Skeletal muscle satellite cell (primary cell): Measurements from ENCODE around the gene MRPL16.

Experiments
- H3K27me3 ChIP-seq: 2 replicates; pipeline ENCODE4 v1.7.0; 2013; ENCODE audit warnings: low read length; ENCODE audit not compliant: control insufficient read depth, insufficient read depth
- H3K36me3 ChIP-seq: 2 replicates; pipeline ENCODE4 v1.7.0; 2013; ENCODE audit warnings: mild to moderate bottlenecking, control low read depth, low read length; ENCODE audit not compliant: insufficient read depth
- H3K4me1 ChIP-seq: 2 replicates; pipeline ENCODE4 v1.7.0; 2013; ENCODE audit warnings: low read length; ENCODE audit not compliant: control insufficient read depth, insufficient read depth
- H3K4me2 ChIP-seq: 2 replicates; pipeline ENCODE4 v1.7.0; 2013; ENCODE audit warnings: mild to moderate bottlenecking, low read length
- H3K4me3 ChIP-seq: 2 replicates; pipeline ENCODE4 v1.7.0; 2013; ENCODE audit warnings: low read length
- H3K9ac ChIP-seq: 2 replicates; pipeline ENCODE4 v1.7.0; 2013; ENCODE audit warnings: mild to moderate bottlenecking, low read depth, low read length, moderate library complexity
- H3K9me3 ChIP-seq: replicated peaks from 2 replicates; pipeline ENCODE4 v1.7.0; 2013; ENCODE audit warnings: mild to moderate bottlenecking, control low read depth, low read length

The MRPL16 gene

GRCh38 chr11:59810911-59811259 is 307 bp upstream of the MRPL16 start:
- Histone ChIP-seq H3K4me2 (peak overlapping the region; percentile 84), H3K9me3 (no peaks in the 10 kb centered on the region), H3K9ac (peak overlapping the region; percentile 92), H3K36me3 (peaks cover 15% of the 10 kb centered on the region), H3K4me3 (peak overlapping the region; percentile 95), H3K4me1 (peaks cover 5% of the 10 kb centered on the region), H3K27me3 (peaks cover 11% of the 10 kb centered on the region)

GRCh38 chr11:59807047-59807610 is 3.4 kb downstream of the MRPL16 start:
- Histone ChIP-seq H3K27me3 (no peaks in the 10 kb centered on the region), H3K4me1 (peaks cover 7% of the 10 kb centered on the region), H3K9ac (no peak overlapping the region), H3K4me3 (no peak overlapping the region), H3K4me2 (no peak overlapping the region), H3K9me3 (no peaks in the 10 kb centered on the region), H3K36me3 (peaks cover 43% of the 10 kb centered on the region)

DNA sequence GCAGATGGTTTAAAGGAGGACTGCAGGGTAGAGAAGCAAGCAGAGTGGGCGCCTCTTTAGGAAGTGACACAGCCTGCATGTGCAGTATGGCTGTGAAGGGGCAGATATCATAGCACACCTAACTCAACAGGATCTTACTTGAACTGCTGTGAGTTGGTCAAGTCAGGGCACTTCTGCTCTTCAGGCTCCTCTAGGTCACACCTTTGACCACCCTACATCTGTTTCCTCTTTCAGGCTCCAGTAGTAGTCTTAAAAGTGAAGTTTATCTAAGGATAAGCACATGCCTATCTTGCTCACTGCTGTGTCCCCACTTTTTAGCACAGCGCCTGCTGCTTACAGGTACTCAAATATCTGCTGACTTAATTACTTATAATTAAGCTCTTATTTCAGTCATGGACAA is 6.5 kb downstream of the MRPL16 start:
- H3K36me3 ChIP-seq: peaks cover 43% of the 10 kb centered on the region
- no peak overlapping the region for H3K4me2 ChIP-seq
- H3K4me3 ChIP-seq: no peak overlapping the region
- H3K9me3 ChIP-seq: no peaks in the 10 kb centered on the region
- peaks cover 8% of the 10 kb centered on the region for H3K4me1 ChIP-seq
- H3K27me3 ChIP-seq: no peaks in the 10 kb centered on the region
- H3K9ac ChIP-seq: no peak overlapping the region

GRCh38 chr11:59802639-59803176 is 7.9 kb downstream of the MRPL16 start:
- Histone ChIP-seq H3K9me3 (no peaks in the 10 kb centered on the region), H3K4me2 (no peak overlapping the region), H3K27me3 (no peaks in the 10 kb centered on the region), H3K36me3 (peaks cover 40% of the 10 kb centered on the region), H3K4me1 (peaks cover 8% of the 10 kb centered on the region), H3K4me3 (no peak overlapping the region), H3K9ac (no peak overlapping the region)

DNA sequence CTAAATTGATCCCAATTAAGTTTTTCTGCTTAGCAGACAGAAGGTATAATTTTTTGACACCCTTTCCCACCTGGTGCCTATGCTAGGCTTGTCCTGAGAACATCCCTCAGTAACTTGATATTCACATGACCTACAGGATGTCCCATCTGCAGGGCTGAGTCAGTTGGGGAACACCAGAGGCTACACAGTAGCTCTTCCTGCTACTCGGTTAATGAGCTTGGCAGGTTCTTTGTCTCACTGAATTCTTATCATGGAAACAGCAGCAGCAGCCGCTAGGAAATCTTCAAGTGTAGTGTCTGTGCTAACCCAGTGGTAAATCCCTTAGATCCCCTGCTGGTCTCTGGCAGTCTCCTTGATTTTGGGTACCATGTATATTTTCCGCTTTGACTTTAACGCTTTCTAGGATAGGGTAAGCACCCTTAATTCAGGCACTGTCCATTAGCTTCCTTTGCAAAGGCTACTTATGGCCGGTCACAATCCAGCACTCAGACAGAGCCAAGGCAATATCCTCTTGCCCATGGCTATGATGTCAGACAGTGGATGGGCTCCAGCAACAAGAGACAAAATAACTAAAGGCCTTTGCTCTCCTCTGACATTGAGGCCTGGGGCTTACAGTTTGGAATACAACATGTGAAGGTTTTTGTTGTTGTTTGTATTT is 8.5 kb downstream of the MRPL16 start:
- Histone ChIP-seq H3K36me3 (peaks cover 39% of the 10 kb centered on the region), H3K9me3 (no peaks in the 10 kb centered on the region), H3K27me3 (no peaks in the 10 kb centered on the region), H3K4me3 (no peak overlapping the region), H3K9ac (no peak overlapping the region), H3K4me2 (no peak overlapping the region), H3K4me1 (peaks cover 8% of the 10 kb centered on the region)

- Histone ChIP-seq H3K36me3 (peaks cover 31% of the 10 kb centered on the region), H3K9me3 (no peaks in the 10 kb centered on the region), H3K27me3 (no peaks in the 10 kb centered on the region)
Measured at GRCh38 chr11:59801160-59801706, 9.3 kb downstream of the MRPL16 start.

DNA sequence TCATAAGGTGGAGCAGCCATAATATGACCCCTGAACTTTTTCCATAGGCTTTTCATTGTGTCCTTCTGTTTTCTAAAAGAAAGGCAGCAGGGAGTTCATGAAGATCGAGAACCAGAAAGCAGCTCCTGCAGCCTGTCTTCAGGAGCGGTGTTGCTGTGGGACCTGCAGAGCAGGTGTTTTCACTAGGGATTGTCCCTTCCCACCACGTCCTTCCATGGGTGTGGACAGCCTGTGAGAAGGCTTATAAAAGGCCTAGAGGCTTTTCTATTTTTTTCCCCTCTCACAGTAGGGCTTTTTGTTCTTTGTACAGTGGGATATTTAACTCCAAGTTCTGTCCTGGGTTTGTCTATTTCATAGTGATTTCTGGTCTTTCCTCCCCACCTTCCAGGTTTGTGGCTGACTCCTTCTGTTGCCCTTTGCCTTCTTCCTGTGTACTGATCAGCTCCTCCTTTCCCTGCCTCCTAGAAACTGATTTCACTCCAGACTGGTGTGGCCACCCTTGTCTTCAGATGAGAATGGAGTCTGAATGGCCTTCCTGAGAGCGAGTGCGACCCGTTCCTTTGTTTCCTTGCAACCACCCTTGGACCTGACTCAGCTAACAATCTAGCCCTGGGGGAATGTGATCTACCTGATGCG is 10.1 kb downstream of the MRPL16 start:
- peaks cover 31% of the 10 kb centered on the region for H3K36me3 ChIP-seq
- H3K4me2 ChIP-seq: no peak overlapping the region
- no peaks in the 10 kb centered on the region for H3K27me3 ChIP-seq
- H3K4me1 ChIP-seq: peaks cover 8% of the 10 kb centered on the region
- H3K9me3 ChIP-seq: no peaks in the 10 kb centered on the region
- no peak overlapping the region for H3K9ac ChIP-seq
- H3K4me3 ChIP-seq: no peak overlapping the region

More at GRCh38 chr11:59801160-59801706, 9.3 kb downstream of the MRPL16 start:
- no peak overlapping the region for H3K4me2 ChIP-seq
- peaks cover 8% of the 10 kb centered on the region for H3K4me1 ChIP-seq
- H3K9ac ChIP-seq: no peak overlapping the region
- H3K4me3 ChIP-seq: no peak overlapping the region

- H3K27me3 ChIP-seq: no peaks in the 10 kb centered on the region
- H3K9ac ChIP-seq: no peak overlapping the region
- peaks cover 50% of the 10 kb centered on the region for H3K36me3 ChIP-seq
- no peaks in the 10 kb centered on the region for H3K9me3 ChIP-seq
- no peaks in the 10 kb centered on the region for H3K4me1 ChIP-seq
- no peak overlapping the region for H3K4me3 ChIP-seq
- H3K4me2 ChIP-seq: no peak overlapping the region
Measured at GRCh38 chr11:59794417-59794816, 16.2 kb downstream of the MRPL16 start.

DNA sequence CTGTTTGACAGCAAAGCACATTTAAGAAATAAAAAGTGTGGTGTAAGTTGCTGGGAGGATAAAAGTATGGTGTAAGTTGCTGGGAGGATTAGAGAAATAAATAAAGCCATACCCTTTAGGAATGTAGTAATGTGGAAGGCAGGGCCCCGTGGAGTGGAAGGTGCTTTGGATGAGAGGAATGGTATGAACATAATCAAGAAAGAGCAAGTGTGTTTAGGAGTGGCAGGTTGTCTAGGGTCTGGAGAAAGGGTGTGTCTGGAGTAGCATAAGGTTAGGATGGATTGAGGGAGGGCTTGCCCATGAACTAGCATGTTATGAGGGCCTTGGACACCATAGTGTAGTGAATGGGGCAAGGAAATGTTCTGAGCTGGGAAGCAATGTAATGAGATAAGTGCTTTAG is 18.1 kb downstream of the MRPL16 start:
- no peaks in the 10 kb centered on the region for H3K9me3 ChIP-seq
- H3K4me3 ChIP-seq: no peak overlapping the region
- no peak overlapping the region for H3K4me2 ChIP-seq
- peaks cover 9% of the 10 kb centered on the region for H3K4me1 ChIP-seq
- no peak overlapping the region for H3K9ac ChIP-seq
- no peaks in the 10 kb centered on the region for H3K27me3 ChIP-seq
- H3K36me3 ChIP-seq: peaks cover 58% of the 10 kb centered on the region

GRCh38 chr11:59791639-59792038 is 18.9 kb downstream of the MRPL16 start:
- no peaks in the 10 kb centered on the region for H3K27me3 ChIP-seq
- H3K4me3 ChIP-seq: no peak overlapping the region
- peaks cover 58% of the 10 kb centered on the region for H3K36me3 ChIP-seq
- H3K9ac ChIP-seq: no peak overlapping the region
- H3K4me2 ChIP-seq: no peak overlapping the region
- no peaks in the 10 kb centered on the region for H3K9me3 ChIP-seq
- H3K4me1 ChIP-seq: peaks cover 18% of the 10 kb centered on the region

- Histone ChIP-seq H3K4me1 (peaks cover 26% of the 10 kb centered on the region), H3K36me3 (peaks cover 32% of the 10 kb centered on the region), H3K27me3 (no peaks in the 10 kb centered on the region), H3K4me3 (no peak overlapping the region), H3K9ac (no peak overlapping the region), H3K9me3 (no peaks in the 10 kb centered on the region), H3K4me2 (peak overlapping the region; percentile 65)
Measured at GRCh38 chr11:59787816-59788215, 22.8 kb downstream of the MRPL16 start.
